Psoas muscle (tissue), 8 donors: ENCODE results near the gene SELPLG. TPM values are rescaled to one million over a fixed set of nuclear protein-coding genes. Genes with fewer than 3 reads are reported as not detected.

Experiments used
- ATAC-seq, 4 donors: fragments of 200-7000 bp; cut with Tn5 transposase; one replicate each; pipeline ENCODE4 v1.9.1; 2020; ENCODE audit warnings: moderate library complexity in 3 of 4, mild to moderate bottlenecking in 2 of 4
- DNase-seq, 2 donors: peaks; one replicate each; pipeline ENCODE4 v3.0.0-alpha.2; 2020
- H3K27ac ChIP-seq: fragments of 200-600 bp; one replicate; pipeline ENCODE4 v1.8.0; 2022
- H3K27me3 ChIP-seq, 3 donors: fragments of 200-600 bp in 1 of 3; one replicate each; pipeline versions ENCODE4 v1.6.1 to v1.8.0; 2013 to 2022; ENCODE audit warnings: low read length in 2 of 3, mild to moderate bottlenecking in 2 of 3, moderate library complexity in 1 of 3; ENCODE audit not compliant: insufficient read depth in 3 of 3
- H3K36me3 ChIP-seq, 2 donors: fragments of 200-600 bp in 1 of 2; one replicate each; pipeline versions ENCODE4 v1.6.1 to v1.8.0; 2013 to 2022; ENCODE audit warnings: low read depth in 1 of 2, mild to moderate bottlenecking in 1 of 2, moderate library complexity in 1 of 2; ENCODE audit not compliant: insufficient read depth in 1 of 2
- H3K4me1 ChIP-seq: fragments of 200-600 bp; one replicate; pipeline ENCODE4 v1.8.0; 2022
- H3K4me3 ChIP-seq: fragments of 200-600 bp; one replicate; pipeline ENCODE4 v1.8.0; 2022; ENCODE audit warnings: mild to moderate bottlenecking
- H3K9me3 ChIP-seq: fragments of 200-600 bp; one replicate; pipeline ENCODE4 v1.8.0; 2022
- CTCF ChIP-seq: fragments of 200-600 bp; IDR thresholded peaks from one replicate; pipeline ENCODE4 v1.8.0; 2022; ENCODE audit warnings: antibody characterized with exemption
- WGBS, 3 donors: extraction: QIAGEN DNeasy Blood & Tissue Kit; methylation state at CpG; one replicate each; pipeline versions ENCODE4 v1.1.6 to v1.1.7; 2013; 5-methylcytosine and 5-hydroxymethylcytosine counted together
- intact Hi-C, 2 donors: fragments of 100-400 bp; cut with DNase I; formaldehyde crosslinking; loops; one replicate each; pipeline versions ENCODE4 v1.11.0 to v1.14.2; 2022
- polyA plus RNA-seq, 3 donors: library from polyadenylated mRNA; stranded (reverse); fragments of 200-250 nt; gene quantifications; one replicate each; pipeline ENCODE4 v1.2.3, GENCODE V29; 2013
- total RNA-seq, 4 donors: library from RNA; stranded (reverse); fragmentation: NEBNext Ultra II Directional in 2 of 4; extraction: Animal tissue kit (Norgen Biotek cat#: 25700) in 2 of 4; gene quantifications; one replicate each; pipeline versions ENCODE4 v1.2.1 to v1.2.4, GENCODE V29; 2021 to 2023
- donor health status: healthy with polysubstance abuse.
- donor health status: DM: no; HTN: no; CAD: no; lungs with moderate emphysema.
- donor health status: Bipolar disorder and iron deficiency.
- donor health status: healthy.
- donor health status: DM: yes; HTN: yes; CAD: no.
- donor health status: DM: no; HTN: no; CAD: no.
- donor health status: DM: no; HTN: no; CAD: no.
- donor health status: DM: yes; HTN: yes; CAD: no.

SELPLG gene
- total and polyA plus RNA-seq, 7 donors = 0.62 to 3.8 (median 1.5) TPM

- 84 to 94% (median 91%) methylated on average over 3 of the region's 3 CpGs for WGBS, 3 donors
- intact Hi-C loops = no loop called here
- no peaks in the 10 kb centered on the region for H3K27me3 ChIP-seq
- TF ChIP-seq CTCF = no peak
- no peak overlapping the region for H3K4me3 ChIP-seq
- no peaks in the 10 kb centered on the region for H3K4me1 ChIP-seq
- DNase-seq (no peak), ATAC-seq (no peak)
- no peak overlapping the region for H3K27ac ChIP-seq
- H3K9me3 ChIP-seq = no peaks in the 10 kb centered on the region
- H3K36me3 ChIP-seq = peaks cover 27 to 89% of the 10 kb centered on the region in 2 donors
Measured at GRCh38 chr12:108653922-108654321, 20.2 kb upstream of the SELPLG start.

DNA sequence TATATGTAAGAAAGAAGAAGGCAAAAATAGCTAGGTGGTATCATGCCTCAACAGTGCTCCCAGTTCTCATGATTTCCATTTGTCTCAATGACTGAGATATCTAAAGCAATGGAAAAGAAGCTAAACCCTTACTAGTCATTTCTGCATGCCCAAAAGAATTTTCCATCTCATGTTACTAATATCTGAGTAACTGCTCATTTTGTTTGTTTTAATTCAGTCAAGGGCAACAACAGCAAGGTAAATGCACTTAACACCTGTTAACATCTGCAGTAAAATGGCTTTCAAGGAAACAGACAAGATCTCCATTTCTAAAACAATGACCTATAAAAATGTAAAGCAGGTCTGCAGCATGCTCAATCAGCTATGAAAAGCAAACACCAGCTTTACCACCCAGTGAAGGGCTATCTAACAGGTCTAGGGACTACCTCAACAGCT lies 19.4 kb upstream of the SELPLG start:
- Histone ChIP-seq H3K9me3 (no peaks in the 10 kb centered on the region), H3K27ac (no peak overlapping the region), H3K4me3 (no peak overlapping the region), H3K36me3 (peaks cover 27 to 89% of the 10 kb centered on the region in 2 donors), H3K27me3 (no peaks in the 10 kb centered on the region), H3K4me1 (no peaks in the 10 kb centered on the region)
- intact Hi-C loops = no loop called here
- TF ChIP-seq CTCF = no peak
- DNase-seq (no peak), ATAC-seq (no peak)

DNA sequence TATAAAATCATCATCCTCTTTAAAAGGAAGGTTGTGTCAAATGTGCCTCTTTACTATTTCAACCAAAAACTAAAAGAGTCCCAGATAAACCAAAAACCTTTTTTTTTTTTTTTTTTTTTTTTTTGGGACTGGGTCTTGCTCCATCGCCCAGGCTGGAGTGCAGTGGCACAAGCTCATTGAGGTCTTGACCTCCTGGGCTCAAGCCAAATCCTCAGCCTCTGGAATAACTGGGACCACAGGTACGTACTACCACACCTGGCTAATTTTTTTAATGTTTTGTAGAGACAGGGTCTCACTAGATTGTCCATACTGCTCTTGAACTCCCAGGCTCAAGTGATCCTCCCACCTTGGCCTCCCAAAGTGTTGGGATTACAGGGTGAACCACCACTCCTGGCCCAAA lies 16.4 kb upstream of the SELPLG start:
- H3K9me3 ChIP-seq = no peaks in the 10 kb centered on the region
- H3K36me3 ChIP-seq = peaks cover 31 to 98% of the 10 kb centered on the region in 2 donors
- H3K27me3 ChIP-seq = no peaks in the 10 kb centered on the region
- no peak overlapping the region for H3K27ac ChIP-seq
- ATAC-seq = no peak
- 65 to 81% (median 74%) methylated on average over 2 of the region's 2 CpGs for WGBS, 3 donors
- H3K4me3 ChIP-seq = no peak overlapping the region
- no peak for DNase-seq
- H3K4me1 ChIP-seq = no peaks in the 10 kb centered on the region
- intact Hi-C loops = no loop called here
- no peak for TF ChIP-seq CTCF

GRCh38 chr12:108649669-108650068 lies 16.0 kb upstream of the SELPLG start:
- WGBS, 3 donors = 39 to 51% (median 46%) methylated on average over 4 of the region's 4 CpGs
- H3K4me3 ChIP-seq = no peak overlapping the region
- no peak overlapping the region for H3K27ac ChIP-seq
- no peak for TF ChIP-seq CTCF
- no peak for DNase-seq
- intact Hi-C loops = no loop called here
- H3K9me3 ChIP-seq = no peaks in the 10 kb centered on the region
- peaks cover 31 to 98% of the 10 kb centered on the region in 2 donors for H3K36me3 ChIP-seq
- H3K4me1 ChIP-seq = peaks cover 2% of the 10 kb centered on the region
- H3K27me3 ChIP-seq = no peaks in the 10 kb centered on the region
- ATAC-seq = no peak

DNA sequence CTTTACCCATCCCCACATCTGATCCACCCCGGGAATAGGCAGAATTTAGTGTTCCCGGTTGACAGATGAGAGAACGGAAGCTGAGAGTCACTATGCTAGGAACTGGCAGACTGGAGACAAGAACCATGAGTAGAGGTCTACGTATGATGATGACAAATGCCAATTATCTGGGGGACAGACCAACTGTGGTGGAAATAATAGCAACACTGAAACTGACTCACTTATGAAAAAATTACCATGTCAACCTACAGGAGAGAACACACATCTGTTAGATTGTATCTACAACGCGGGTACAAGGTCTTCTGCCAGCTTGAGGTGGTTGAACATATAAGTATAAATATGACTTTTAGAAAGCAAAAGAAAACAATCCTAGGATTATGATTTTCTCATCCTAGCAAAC lies 15.4 kb upstream of the SELPLG start:
- Histone ChIP-seq H3K9me3 (no peaks in the 10 kb centered on the region), H3K4me1 (peaks cover 7% of the 10 kb centered on the region), H3K27ac (no peak overlapping the region), H3K4me3 (no peak overlapping the region), H3K27me3 (no peaks in the 10 kb centered on the region), H3K36me3 (peaks cover 31 to 96% of the 10 kb centered on the region in 2 donors)
- TF ChIP-seq CTCF = no peak
- DNase-seq = no peak
- no peak for ATAC-seq
- intact Hi-C loops = no loop called here
- WGBS, 3 donors = 80 to 88% (median 82%) methylated on average over 6 of the region's 6 CpGs
